IPS DF 4.7 (cell line): ENCODE data around the gene CLGN.

Source experiments
- DNase-seq: peaks from one replicate; pipeline ENCODE4 v3.0.0-alpha.2; 2013; ENCODE audit warnings: low spot score; ENCODE audit errors: extremely low read depth

CLGN gene

GRCh38 chr4:140388015-140388414 lies 39.4 kb downstream of the CLGN start:
- no peak for DNase-seq

GRCh38 chr4:140382732-140383131 lies 44.7 kb downstream of the CLGN start:
- no peak for DNase-seq

- DNase-seq = no peak
These were observed 53.3 kb downstream of the CLGN start for GRCh38 chr4:140374130-140374477.

- peak; percentile 98 for DNase-seq
These were observed 53.9 kb downstream of the CLGN start, which contains the start of gene SCOC for GRCh38 chr4:140373328-140374129. Gene SCOC, plus strand, starts transcription at chr4:140373646. Its CDS starts 5,525 bp downstream, at chr4:140379171.

GRCh38 chr4:140372751-140373327 lies 54.6 kb downstream of the CLGN start:
- DNase-seq = no peak

- no peak for DNase-seq
These were observed 58.8 kb downstream of the CLGN start for GRCh38 chr4:140368686-140369085.

- no peak for DNase-seq
These were observed 59.7 kb downstream of the CLGN start for GRCh38 chr4:140367738-140368137.

GRCh38 chr4:140363558-140363957 lies 63.9 kb downstream of the CLGN start:
- DNase-seq = no peak

GRCh38 chr4:140363051-140363450 lies 64.4 kb downstream of the CLGN start:
- DNase-seq = no peak

GRCh38 chr4:140361099-140361498 lies 66.3 kb downstream of the CLGN start:
- no peak for DNase-seq

GRCh38 chr4:140359562-140360427 lies 67.7 kb downstream of the CLGN start:
- DNase-seq = peak; percentile 89

- DNase-seq = no peak
These were observed 69.2 kb downstream of the CLGN start for GRCh38 chr4:140358281-140358680.

GRCh38 chr4:140357868-140358267 lies 69.6 kb downstream of the CLGN start:
- no peak for DNase-seq

- no peak for DNase-seq
These were observed 72.2 kb downstream of the CLGN start for GRCh38 chr4:140355288-140355687.

- no peak for DNase-seq
These were observed 73.7 kb downstream of the CLGN start for GRCh38 chr4:140353786-140354185.

GRCh38 chr4:140351093-140352075 lies 76.1 kb downstream of the CLGN start:
- no peak for DNase-seq

GRCh38 chr4:140349816-140350215 lies 77.6 kb downstream of the CLGN start:
- no peak for DNase-seq

GRCh38 chr4:140346136-140346535 lies 81.3 kb downstream of the CLGN start:
- DNase-seq = no peak

- no peak for DNase-seq
These were observed 82.8 kb downstream of the CLGN start for GRCh38 chr4:140344621-140345020.

GRCh38 chr4:140344101-140344500 lies 83.3 kb downstream of the CLGN start:
- DNase-seq = no peak

GRCh38 chr4:140343303-140343702 lies 84.1 kb downstream of the CLGN start:
- DNase-seq = no peak
